ENCODE results near the gene FMN1. TPM values are rescaled to one million over a fixed set of nuclear protein-coding genes. Genes with fewer than 3 reads are reported as not detected.

The FMN1 gene
- total and polyA plus RNA-seq, 2 of the 8 experiments (the other 6 are each of a cell fraction or from before 2014, with no cell fraction given) = 0.27 to 3.7 TPM

DNA sequence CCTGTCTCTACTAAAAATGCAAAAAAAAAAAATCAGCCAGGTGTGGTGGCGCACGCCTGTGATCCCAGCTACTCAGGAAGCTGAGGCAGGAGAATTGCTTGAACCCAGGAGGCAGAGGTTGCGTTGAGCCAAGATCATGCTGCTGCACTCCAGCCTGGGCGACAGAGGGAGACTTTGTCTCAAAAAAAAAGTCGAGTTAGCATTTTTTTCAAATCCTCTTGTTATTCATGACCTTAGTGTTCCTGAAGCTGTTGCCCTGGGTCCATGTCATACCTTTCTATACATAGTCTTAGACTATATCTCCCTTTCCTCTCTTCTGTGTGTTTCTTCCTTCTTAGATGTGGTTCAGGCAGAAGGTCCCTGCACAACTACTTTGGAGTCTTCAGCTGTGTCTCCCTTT lies 6.4 kb downstream of the FMN1 start (continued):
- TF ChIP-seq, protein P1, sequence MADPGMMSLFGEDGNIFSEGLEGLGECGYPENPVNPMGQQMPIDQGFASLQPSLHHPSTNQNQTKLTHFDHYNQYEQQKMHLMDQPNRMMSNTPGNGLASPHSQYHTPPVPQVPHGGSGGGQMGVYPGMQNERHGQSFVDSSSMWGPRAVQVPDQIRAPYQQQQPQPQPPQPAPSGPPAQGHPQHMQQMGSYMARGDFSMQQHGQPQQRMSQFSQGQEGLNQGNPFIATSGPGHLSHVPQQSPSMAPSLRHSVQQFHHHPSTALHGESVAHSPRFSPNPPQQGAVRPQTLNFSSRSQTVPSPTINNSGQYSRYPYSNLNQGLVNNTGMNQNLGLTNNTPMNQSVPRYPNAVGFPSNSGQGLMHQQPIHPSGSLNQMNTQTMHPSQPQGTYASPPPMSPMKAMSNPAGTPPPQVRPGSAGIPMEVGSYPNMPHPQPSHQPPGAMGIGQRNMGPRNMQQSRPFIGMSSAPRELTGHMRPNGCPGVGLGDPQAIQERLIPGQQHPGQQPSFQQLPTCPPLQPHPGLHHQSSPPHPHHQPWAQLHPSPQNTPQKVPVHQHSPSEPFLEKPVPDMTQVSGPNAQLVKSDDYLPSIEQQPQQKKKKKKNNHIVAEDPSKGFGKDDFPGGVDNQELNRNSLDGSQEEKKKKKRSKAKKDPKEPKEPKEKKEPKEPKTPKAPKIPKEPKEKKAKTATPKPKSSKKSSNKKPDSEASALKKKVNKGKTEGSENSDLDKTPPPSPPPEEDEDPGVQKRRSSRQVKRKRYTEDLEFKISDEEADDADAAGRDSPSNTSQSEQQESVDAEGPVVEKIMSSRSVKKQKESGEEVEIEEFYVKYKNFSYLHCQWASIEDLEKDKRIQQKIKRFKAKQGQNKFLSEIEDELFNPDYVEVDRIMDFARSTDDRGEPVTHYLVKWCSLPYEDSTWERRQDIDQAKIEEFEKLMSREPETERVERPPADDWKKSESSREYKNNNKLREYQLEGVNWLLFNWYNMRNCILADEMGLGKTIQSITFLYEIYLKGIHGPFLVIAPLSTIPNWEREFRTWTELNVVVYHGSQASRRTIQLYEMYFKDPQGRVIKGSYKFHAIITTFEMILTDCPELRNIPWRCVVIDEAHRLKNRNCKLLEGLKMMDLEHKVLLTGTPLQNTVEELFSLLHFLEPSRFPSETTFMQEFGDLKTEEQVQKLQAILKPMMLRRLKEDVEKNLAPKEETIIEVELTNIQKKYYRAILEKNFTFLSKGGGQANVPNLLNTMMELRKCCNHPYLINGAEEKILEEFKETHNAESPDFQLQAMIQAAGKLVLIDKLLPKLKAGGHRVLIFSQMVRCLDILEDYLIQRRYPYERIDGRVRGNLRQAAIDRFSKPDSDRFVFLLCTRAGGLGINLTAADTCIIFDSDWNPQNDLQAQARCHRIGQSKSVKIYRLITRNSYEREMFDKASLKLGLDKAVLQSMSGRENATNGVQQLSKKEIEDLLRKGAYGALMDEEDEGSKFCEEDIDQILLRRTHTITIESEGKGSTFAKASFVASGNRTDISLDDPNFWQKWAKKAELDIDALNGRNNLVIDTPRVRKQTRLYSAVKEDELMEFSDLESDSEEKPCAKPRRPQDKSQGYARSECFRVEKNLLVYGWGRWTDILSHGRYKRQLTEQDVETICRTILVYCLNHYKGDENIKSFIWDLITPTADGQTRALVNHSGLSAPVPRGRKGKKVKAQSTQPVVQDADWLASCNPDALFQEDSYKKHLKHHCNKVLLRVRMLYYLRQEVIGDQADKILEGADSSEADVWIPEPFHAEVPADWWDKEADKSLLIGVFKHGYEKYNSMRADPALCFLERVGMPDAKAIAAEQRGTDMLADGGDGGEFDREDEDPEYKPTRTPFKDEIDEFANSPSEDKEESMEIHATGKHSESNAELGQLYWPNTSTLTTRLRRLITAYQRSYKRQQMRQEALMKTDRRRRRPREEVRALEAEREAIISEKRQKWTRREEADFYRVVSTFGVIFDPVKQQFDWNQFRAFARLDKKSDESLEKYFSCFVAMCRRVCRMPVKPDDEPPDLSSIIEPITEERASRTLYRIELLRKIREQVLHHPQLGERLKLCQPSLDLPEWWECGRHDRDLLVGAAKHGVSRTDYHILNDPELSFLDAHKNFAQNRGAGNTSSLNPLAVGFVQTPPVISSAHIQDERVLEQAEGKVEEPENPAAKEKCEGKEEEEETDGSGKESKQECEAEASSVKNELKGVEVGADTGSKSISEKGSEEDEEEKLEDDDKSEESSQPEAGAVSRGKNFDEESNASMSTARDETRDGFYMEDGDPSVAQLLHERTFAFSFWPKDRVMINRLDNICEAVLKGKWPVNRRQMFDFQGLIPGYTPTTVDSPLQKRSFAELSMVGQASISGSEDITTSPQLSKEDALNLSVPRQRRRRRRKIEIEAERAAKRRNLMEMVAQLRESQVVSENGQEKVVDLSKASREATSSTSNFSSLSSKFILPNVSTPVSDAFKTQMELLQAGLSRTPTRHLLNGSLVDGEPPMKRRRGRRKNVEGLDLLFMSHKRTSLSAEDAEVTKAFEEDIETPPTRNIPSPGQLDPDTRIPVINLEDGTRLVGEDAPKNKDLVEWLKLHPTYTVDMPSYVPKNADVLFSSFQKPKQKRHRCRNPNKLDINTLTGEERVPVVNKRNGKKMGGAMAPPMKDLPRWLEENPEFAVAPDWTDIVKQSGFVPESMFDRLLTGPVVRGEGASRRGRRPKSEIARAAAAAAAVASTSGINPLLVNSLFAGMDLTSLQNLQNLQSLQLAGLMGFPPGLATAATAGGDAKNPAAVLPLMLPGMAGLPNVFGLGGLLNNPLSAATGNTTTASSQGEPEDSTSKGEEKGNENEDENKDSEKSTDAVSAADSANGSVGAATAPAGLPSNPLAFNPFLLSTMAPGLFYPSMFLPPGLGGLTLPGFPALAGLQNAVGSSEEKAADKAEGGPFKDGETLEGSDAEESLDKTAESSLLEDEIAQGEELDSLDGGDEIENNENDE (IDR thresholded peaks at IDR 0.05; ENCODE audit: insufficient replicate concordance, low read length) = no peak
- TF ChIP-seq, protein P2, sequence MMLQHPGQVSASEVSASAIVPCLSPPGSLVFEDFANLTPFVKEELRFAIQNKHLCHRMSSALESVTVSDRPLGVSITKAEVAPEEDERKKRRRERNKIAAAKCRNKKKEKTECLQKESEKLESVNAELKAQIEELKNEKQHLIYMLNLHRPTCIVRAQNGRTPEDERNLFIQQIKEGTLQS (IDR thresholded peaks at IDR 0.05; ENCODE audit: insufficient read depth, low read depth, low read length) = no peak
- no peak for TF ChIP-seq ASH2L (IDR thresholded peaks at IDR 0.05; ENCODE audit: low read length)
- no peak for TF ChIP-seq KDM5A (IDR thresholded peaks at IDR 0.05; ENCODE audit: low read length)
- TF ChIP-seq JUND (IDR thresholded peaks at IDR 0.05; ENCODE audit: low read length) = no peak
- TF ChIP-seq MAFK (IDR thresholded peaks at IDR 0.05; ENCODE audit: low read depth, low read length) = no peak
- no peak for TF ChIP-seq CBX5 (IDR thresholded peaks at IDR 0.05; ENCODE audit: low read depth, low read length)
- no peak for TF ChIP-seq HDAC6 (IDR thresholded peaks at IDR 0.05; ENCODE audit: low read depth, low read length)
- TF ChIP-seq SP1 (IDR thresholded peaks at IDR 0.05; ENCODE audit: low read depth, low read length) = no peak
- TF ChIP-seq POU5F1 (IDR thresholded peaks at IDR 0.05; ENCODE audit: low read depth, low read length) = no peak
- no peak for TF ChIP-seq CHD1 (IDR thresholded peaks at IDR 0.05; ENCODE audit: low read depth, low read length)
- TF ChIP-seq POLR2AphosphoS5 (IDR thresholded peaks at IDR 0.05; ENCODE audit: low read depth, low read length) = no peak
